Smooth muscle cell (in vitro differentiated cells): ENCODE measurements around the gene ACOT8. TPM values are rescaled to one million over a fixed set of nuclear protein-coding genes. Genes with fewer than 3 reads are reported as not detected.
A peak's percentile ranks its signal among the peaks of the same experiment; 100 is the strongest.

Source experiments
- DNase-seq: peaks from one replicate; lab custom pipeline; 2025; ENCODE audit not compliant: unreplicated experiment; lab: John Stamatoyannopoulos, UW
- H2AFZ ChIP-seq: fragments of 200-600 bp; sonication (generic); 2 replicates; pipeline ENCODE4 v1.6.0; 2016; ENCODE audit warnings: antibody characterized with exemption, low read depth, mild to moderate bottlenecking
- H3F3A ChIP-seq: fragments of 200-600 bp; sonication (generic); 2 replicates; pipeline ENCODE4 v1.6.0; 2017; ENCODE audit warnings: antibody characterized with exemption, low read depth
- H3K27ac ChIP-seq: fragments of 200-600 bp; sonication (generic); 2 replicates; pipeline ENCODE4 v1.5.1; 2016; ENCODE audit warnings: low read depth, mild to moderate bottlenecking
- H3K27me3 ChIP-seq: fragments of 200-600 bp; sonication (generic); 2 replicates; pipeline ENCODE4 v1.6.1; 2016; ENCODE audit warnings: low read depth, mild to moderate bottlenecking
- H3K36me3 ChIP-seq: fragments of 200-600 bp; sonication (generic); 2 replicates; pipeline ENCODE4 v1.5.1; 2016; ENCODE audit warnings: low read depth
- H3K4me1 ChIP-seq: fragments of 200-600 bp; sonication (generic); 2 replicates; pipeline ENCODE4 v1.5.1; 2016; ENCODE audit warnings: low read depth
- H3K4me2 ChIP-seq: fragments of 200-600 bp; sonication (generic); 2 replicates; pipeline ENCODE4 v1.6.0; 2016; ENCODE audit warnings: mild to moderate bottlenecking
- H3K4me3 ChIP-seq: fragments of 200-600 bp; sonication (generic); 2 replicates; pipeline ENCODE4 v1.5.1; 2016; ENCODE audit warnings: mild to moderate bottlenecking
- H3K79me2 ChIP-seq: fragments of 200-600 bp; sonication (generic); 2 replicates; pipeline ENCODE4 v1.6.0; 2016; ENCODE audit warnings: low read depth, mild to moderate bottlenecking
- H3K9ac ChIP-seq: fragments of 200-600 bp; sonication (generic); 2 replicates; pipeline ENCODE4 v1.6.0; 2016; ENCODE audit warnings: low read depth
- H3K9me3 ChIP-seq: fragments of 200-600 bp; sonication (generic); replicated peaks from 2 replicates; pipeline ENCODE4 v1.5.1; 2016; ENCODE audit warnings: low read depth
- H4K20me1 ChIP-seq: fragments of 200-600 bp; sonication (generic); 2 replicates; pipeline ENCODE4 v1.6.0; 2016; ENCODE audit warnings: low read depth
- WGBS: methylation state at CpG from one replicate; pipeline ENCODE4 v1.1.7; 2016; ENCODE audit warnings: low lambda C conversion rate; 5-methylcytosine and 5-hydroxymethylcytosine counted together
- polyA plus RNA-seq: library from polyadenylated mRNA; unstranded; fragments of >200 nt; fragmentation: Nextera tagmentation; extraction: Ambion mirVana; gene quantifications from 2 replicates; pipeline ENCODE4 v1.2.1, GENCODE V29; 2016
- total RNA-seq: library from RNA; depleted of rRNA; stranded (reverse); fragments of >200 nt; gene quantifications from 2 replicates; pipeline ENCODE4 v1.2.3, GENCODE V29; 2014
- TF ChIP-seq, protein P1 (sequence below): fragments of 200-600 bp; sonication (generic); IDR thresholded peaks from 2 replicates; pipeline ENCODE4 v1.5.1; 2017; ENCODE audit warnings: borderline replicate concordance, mild to moderate bottlenecking, antibody characterized with exemption; ENCODE audit not compliant: insufficient read depth, poor library complexity, severe bottlenecking

ACOT8 gene
- total and polyA plus RNA-seq, 2 experiments from 2014 or later = 31.9 to 43.8 TPM

DNA sequence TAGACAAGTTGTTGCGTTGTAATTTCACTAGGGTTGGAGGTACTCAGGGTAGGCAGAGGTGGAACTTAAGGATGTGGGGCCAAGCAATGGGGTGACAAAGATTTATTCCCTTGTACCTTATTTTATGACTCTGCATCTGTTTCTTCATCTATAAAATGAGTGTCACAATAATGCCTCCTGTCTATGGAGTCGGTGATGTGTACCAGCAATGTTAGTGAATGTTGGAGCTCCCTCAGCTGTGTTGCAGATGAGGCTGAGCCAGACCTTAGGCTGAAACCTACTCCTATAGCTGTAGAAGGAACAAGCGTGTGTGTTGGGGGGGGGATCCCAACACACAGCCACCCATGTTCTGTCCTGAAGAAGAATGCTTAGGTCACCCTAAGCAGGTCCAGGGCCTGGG lies 40.2 kb downstream of the ACOT8 start:
- no peak overlapping the region for H2AFZ ChIP-seq
- H3F3A ChIP-seq = peaks cover 21% of the 10 kb centered on the region
- H3K27me3 ChIP-seq = no peaks in the 10 kb centered on the region
- no peaks in the 10 kb centered on the region for H3K4me1 ChIP-seq
- peak overlapping the region; percentile 62 for H3K27ac ChIP-seq
- no peak overlapping the region for H3K4me2 ChIP-seq
- H3K4me3 ChIP-seq = no peak overlapping the region
- H3K9ac ChIP-seq = peak overlapping the region; percentile 60
- no peaks in the 10 kb centered on the region for H3K9me3 ChIP-seq
- no peaks in the 10 kb centered on the region for H3K36me3 ChIP-seq
- TF ChIP-seq, protein P1, sequence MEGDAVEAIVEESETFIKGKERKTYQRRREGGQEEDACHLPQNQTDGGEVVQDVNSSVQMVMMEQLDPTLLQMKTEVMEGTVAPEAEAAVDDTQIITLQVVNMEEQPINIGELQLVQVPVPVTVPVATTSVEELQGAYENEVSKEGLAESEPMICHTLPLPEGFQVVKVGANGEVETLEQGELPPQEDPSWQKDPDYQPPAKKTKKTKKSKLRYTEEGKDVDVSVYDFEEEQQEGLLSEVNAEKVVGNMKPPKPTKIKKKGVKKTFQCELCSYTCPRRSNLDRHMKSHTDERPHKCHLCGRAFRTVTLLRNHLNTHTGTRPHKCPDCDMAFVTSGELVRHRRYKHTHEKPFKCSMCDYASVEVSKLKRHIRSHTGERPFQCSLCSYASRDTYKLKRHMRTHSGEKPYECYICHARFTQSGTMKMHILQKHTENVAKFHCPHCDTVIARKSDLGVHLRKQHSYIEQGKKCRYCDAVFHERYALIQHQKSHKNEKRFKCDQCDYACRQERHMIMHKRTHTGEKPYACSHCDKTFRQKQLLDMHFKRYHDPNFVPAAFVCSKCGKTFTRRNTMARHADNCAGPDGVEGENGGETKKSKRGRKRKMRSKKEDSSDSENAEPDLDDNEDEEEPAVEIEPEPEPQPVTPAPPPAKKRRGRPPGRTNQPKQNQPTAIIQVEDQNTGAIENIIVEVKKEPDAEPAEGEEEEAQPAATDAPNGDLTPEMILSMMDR = no peak
- H4K20me1 ChIP-seq = no peaks in the 10 kb centered on the region
- WGBS = 90% methylated on average over 3 of the region's 3 CpGs
- peaks cover 24% of the 10 kb centered on the region for H3K79me2 ChIP-seq
- DNase-seq = no peak

DNA sequence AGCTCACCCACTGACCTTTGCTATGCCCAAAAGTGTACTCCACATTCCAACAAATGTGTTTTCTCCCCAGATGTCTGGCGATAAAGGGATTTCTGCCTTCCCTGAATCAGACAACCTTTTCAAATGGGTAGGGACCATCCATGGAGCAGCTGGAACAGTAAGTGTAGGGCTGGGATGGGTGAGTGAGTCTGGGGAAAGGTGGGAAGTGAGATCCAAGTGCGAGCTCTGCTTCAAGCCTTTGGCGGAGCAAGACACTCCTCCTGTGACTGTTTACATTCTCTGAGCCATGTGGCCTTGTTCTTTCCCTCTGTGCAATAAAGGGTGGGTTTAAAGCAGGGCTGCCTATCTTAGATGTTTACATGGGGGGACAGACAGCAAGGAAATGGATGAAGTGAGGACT lies 42.9 kb downstream of the ACOT8 start:
- Histone ChIP-seq H3K9me3 (no peaks in the 10 kb centered on the region), H3K79me2 (peaks cover 24% of the 10 kb centered on the region), H3K27ac (no peak overlapping the region), H3K9ac (no peak overlapping the region), H3K4me2 (no peak overlapping the region), H2AFZ (no peak overlapping the region), H3K4me1 (no peaks in the 10 kb centered on the region), H3K4me3 (no peak overlapping the region), H3K27me3 (no peaks in the 10 kb centered on the region), H3F3A (peaks cover 37% of the 10 kb centered on the region), H4K20me1 (no peaks in the 10 kb centered on the region), H3K36me3 (peaks cover 4% of the 10 kb centered on the region)
- 72% methylated on average over 3 of the region's 3 CpGs for WGBS
- no peak for DNase-seq
- TF ChIP-seq, protein P1 = no peak

DNA sequence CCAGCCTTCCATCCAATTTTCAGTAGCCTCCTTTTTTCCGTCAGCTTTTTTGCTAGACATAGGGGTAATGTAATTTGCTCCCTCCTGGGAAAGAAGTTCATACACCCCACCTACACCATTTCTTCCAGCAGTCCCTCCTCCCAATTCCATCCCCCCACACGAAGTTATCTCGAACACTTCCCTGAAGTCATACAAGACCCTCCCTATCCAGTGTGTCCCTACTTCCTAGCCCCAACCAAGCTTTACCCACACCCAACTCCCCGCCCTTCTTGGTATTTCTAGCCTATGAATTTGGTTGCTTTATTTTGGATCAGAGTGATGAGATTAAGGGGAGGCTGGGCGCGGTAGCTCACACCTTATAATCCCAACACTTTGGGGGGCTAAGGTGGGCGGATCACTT lies 43.7 kb downstream of the ACOT8 start:
- DNase-seq = no peak
- H4K20me1 ChIP-seq = no peaks in the 10 kb centered on the region
- H3K4me3 ChIP-seq = peak overlapping the region; percentile 89
- H3K4me1 ChIP-seq = no peaks in the 10 kb centered on the region
- TF ChIP-seq, protein P1 = no peak
- no peaks in the 10 kb centered on the region for H3K9me3 ChIP-seq
- peak overlapping the region; percentile 97 for H3K4me2 ChIP-seq
- H3K36me3 ChIP-seq = peaks cover 4% of the 10 kb centered on the region
- peaks cover 24% of the 10 kb centered on the region for H3K79me2 ChIP-seq
- no peaks in the 10 kb centered on the region for H3K27me3 ChIP-seq
- no peak overlapping the region for H2AFZ ChIP-seq
- WGBS = 61% methylated on average over 7 of the region's 7 CpGs
- no peak overlapping the region for H3K27ac ChIP-seq
- peaks cover 35% of the 10 kb centered on the region for H3F3A ChIP-seq
- H3K9ac ChIP-seq = no peak overlapping the region

DNA sequence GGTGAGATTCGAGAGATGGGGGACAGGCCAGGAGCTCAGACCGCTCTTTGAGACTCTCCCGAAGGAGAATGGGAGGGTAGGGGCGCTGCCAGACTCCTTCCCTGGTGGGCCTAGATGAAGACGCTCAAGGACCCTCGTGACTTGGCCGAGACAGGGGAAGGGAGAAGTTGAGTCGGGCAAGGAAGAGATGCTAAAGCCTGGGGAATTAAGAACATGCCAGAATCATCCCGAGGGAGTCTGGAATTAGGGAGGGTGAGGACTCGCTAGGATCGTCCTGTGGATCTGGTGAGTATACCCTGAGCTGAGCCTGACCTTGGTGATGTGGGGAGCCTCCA lies 44.2 kb downstream of the ACOT8 start:
- peak overlapping the region; percentile 67 for H2AFZ ChIP-seq
- TF ChIP-seq, protein P1 = no peak
- no peak overlapping the region for H3K27ac ChIP-seq
- peaks cover 4% of the 10 kb centered on the region for H3K36me3 ChIP-seq
- no peaks in the 10 kb centered on the region for H3K9me3 ChIP-seq
- WGBS = 2% methylated on average over 10 of the region's 11 CpGs
- H3K9ac ChIP-seq = peak overlapping the region; percentile 47
- no peak for DNase-seq
- H3K4me1 ChIP-seq = no peaks in the 10 kb centered on the region
- H3K4me2 ChIP-seq = peak overlapping the region; percentile 97
- peaks cover 24% of the 10 kb centered on the region for H3K79me2 ChIP-seq
- no peaks in the 10 kb centered on the region for H4K20me1 ChIP-seq
- peak overlapping the region; percentile 89 for H3K4me3 ChIP-seq
- H3F3A ChIP-seq = peaks cover 30% of the 10 kb centered on the region
- no peaks in the 10 kb centered on the region for H3K27me3 ChIP-seq
